ENCODE measurements around the gene DMRT1.

The DMRT1 gene

GRCh38 chr9:886886-887285, 45.4 kb downstream of the DMRT1 start:
- TF ChIP-seq ZFX (IDR thresholded peaks at IDR 0.05) = no peak

GRCh38 chr9:892123-892522, 50.6 kb downstream of the DMRT1 start:
- TF ChIP-seq ZFX (IDR thresholded peaks at IDR 0.05) (no peak), CTCF (conservative IDR thresholded peaks at IDR 0.05) (peak; percentile 19)
- no peak overlapping the region for H3K27ac ChIP-seq

More at GRCh38 chr9:886886-887285, 45.4 kb downstream of the DMRT1 start:
- no peak overlapping the region for H3K27ac ChIP-seq

GRCh38 chr9:893115-893514, 51.6 kb downstream of the DMRT1 start:
- H3K27ac ChIP-seq = no peak overlapping the region
- no peak for TF ChIP-seq ZFX (IDR thresholded peaks at IDR 0.05)

GRCh38 chr9:893843-894420, 52.4 kb downstream of the DMRT1 start:
- TF ChIP-seq CTCF (conservative IDR thresholded peaks at IDR 0.05) (peak; percentile 91), ZFX (IDR thresholded peaks at IDR 0.05) (no peak)
- no peak overlapping the region for H3K27ac ChIP-seq

GRCh38 chr9:899440-900184, 58.1 kb downstream of the DMRT1 start:
- TF ChIP-seq CTCF (conservative IDR thresholded peaks at IDR 0.05) (no peak), ZFX (IDR thresholded peaks at IDR 0.05) (no peak)
- H3K27ac ChIP-seq = no peak overlapping the region

- H3K27ac ChIP-seq = no peak overlapping the region
- no peak for TF ChIP-seq ZFX (IDR thresholded peaks at IDR 0.05)
Measured at GRCh38 chr9:903886-904285, 62.4 kb downstream of the DMRT1 start.

- no peak for TF ChIP-seq ZFX (IDR thresholded peaks at IDR 0.05)
- no peak for TF ChIP-seq CTCF (conservative IDR thresholded peaks at IDR 0.05)
- no peak overlapping the region for H3K27ac ChIP-seq
Measured at GRCh38 chr9:905906-906305, 64.4 kb downstream of the DMRT1 start.

- TF ChIP-seq ZFX (IDR thresholded peaks at IDR 0.05) (no peak), CTCF (conservative IDR thresholded peaks at IDR 0.05) (no peak)
- no peak overlapping the region for H3K27ac ChIP-seq
Measured at GRCh38 chr9:908536-909205, 67.2 kb downstream of the DMRT1 start.

- no peak overlapping the region for H3K27ac ChIP-seq
- TF ChIP-seq CTCF (conservative IDR thresholded peaks at IDR 0.05) = peak; percentile 23
- no peak for TF ChIP-seq ZFX (IDR thresholded peaks at IDR 0.05)
Measured at GRCh38 chr9:911005-911404, 69.5 kb downstream of the DMRT1 start.
